Osteoblast (primary cell): ENCODE results near the gene TMC1. TPM values are rescaled to one million over a fixed set of nuclear protein-coding genes. Genes with fewer than 3 reads are reported as not detected.

ENCODE experiments used
- DNase-seq: peaks from one replicate; pipeline ENCODE4 v3.0.0; 2011; ENCODE audit warnings: low spot score, mixed read lengths; ENCODE audit not compliant: insufficient read length; ENCODE audit errors: missing footprints
- H2AFZ ChIP-seq: 2 replicates; pipeline ENCODE4 v1.6.0; 2011; ENCODE audit warnings: mild to moderate bottlenecking, low read length
- H3K27ac ChIP-seq: 2 replicates; pipeline ENCODE4 v1.5.1; 2011; ENCODE audit warnings: mild to moderate bottlenecking, low read depth, low read length, moderate library complexity
- H3K27me3 ChIP-seq: 2 replicates; pipeline ENCODE4 v1.6.0; 2012; ENCODE audit warnings: mild to moderate bottlenecking, control low read depth, inconsistent platforms, low read length, moderate library complexity; ENCODE audit not compliant: insufficient read depth
- H3K36me3 ChIP-seq: 2 replicates; pipeline ENCODE4 v1.5.1; 2011; ENCODE audit warnings: mild to moderate bottlenecking, low read length, control low read depth, moderate library complexity; ENCODE audit not compliant: insufficient read depth
- H3K4me1 ChIP-seq: 2 replicates; pipeline ENCODE4 v1.5.1; 2011; ENCODE audit warnings: mild to moderate bottlenecking, low read length, control low read depth, moderate library complexity; ENCODE audit not compliant: insufficient read depth
- H3K4me2 ChIP-seq: 2 replicates; pipeline ENCODE4 v1.6.0; 2011; ENCODE audit warnings: mild to moderate bottlenecking, low read length; ENCODE audit not compliant: insufficient read depth
- H3K4me3 ChIP-seq: fragments of 200-600 bp; sonication (generic); 3 replicates; pipeline ENCODE4 v1.5.1; 2012; ENCODE audit warnings: mild to moderate bottlenecking, low read length, inconsistent platforms; ENCODE audit not compliant: insufficient read depth
- H3K79me2 ChIP-seq: 2 replicates; pipeline ENCODE4 v1.6.0; 2012; ENCODE audit warnings: mild to moderate bottlenecking, low read length, control low read depth, inconsistent platforms; ENCODE audit not compliant: insufficient read depth
- H3K9me3 ChIP-seq: 2 replicates; pipeline ENCODE4 v1.5.1; 2011; ENCODE audit warnings: low read depth, low read length, control low read depth
- H4K20me1 ChIP-seq: 2 replicates; pipeline ENCODE4 v1.6.0; 2012; ENCODE audit warnings: mild to moderate bottlenecking, low read length, control low read depth; ENCODE audit not compliant: insufficient read depth
- CTCF ChIP-seq: IDR thresholded peaks from 2 replicates; pipeline ENCODE4 v1.5.1; 2011; ENCODE audit warnings: mild to moderate bottlenecking, low read depth, low read length, moderate library complexity; ENCODE audit errors: extremely low read depth
- total RNA-seq: library from RNA; depleted of rRNA; stranded (reverse); fragments of >200 nt; gene quantifications from 2 replicates; pipeline ENCODE4 v1.2.3, GENCODE V29; 2012

The TMC1 gene
- total RNA-seq, 1 donor, result under 0.01 TPM

DNA sequence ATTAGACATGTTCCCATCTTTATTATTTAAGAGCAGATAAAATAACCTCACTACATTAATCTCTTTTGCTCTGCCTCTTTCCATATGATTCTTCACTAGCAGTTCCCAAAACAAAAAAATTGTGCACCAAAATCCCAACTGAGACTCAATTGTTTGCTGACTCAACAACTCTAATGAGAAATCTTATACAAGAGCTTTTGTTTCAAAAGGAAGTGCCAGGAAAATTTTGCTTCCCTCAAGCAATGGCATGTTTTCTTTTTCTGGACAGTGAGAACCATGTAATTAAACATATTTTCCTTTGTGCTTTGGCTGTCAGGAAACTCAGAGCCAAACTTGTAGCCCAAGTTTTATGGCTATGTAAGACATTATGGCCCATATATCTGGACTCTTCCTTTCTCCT, 62.0 kb downstream of the TMC1 start:
- no peaks in the 10 kb centered on the region for H3K9me3 ChIP-seq
- no peak for DNase-seq
- H2AFZ ChIP-seq, result no peak overlapping the region
- H3K27ac ChIP-seq, result no peak overlapping the region
- H3K4me1 ChIP-seq, result peaks cover 45% of the 10 kb centered on the region
- no peaks in the 10 kb centered on the region for H3K36me3 ChIP-seq
- H4K20me1 ChIP-seq, result no peaks in the 10 kb centered on the region
- no peak for TF ChIP-seq CTCF
- no peak overlapping the region for H3K4me2 ChIP-seq
- no peaks in the 10 kb centered on the region for H3K79me2 ChIP-seq
- H3K4me3 ChIP-seq, result no peak overlapping the region
- H3K27me3 ChIP-seq, result no peaks in the 10 kb centered on the region

DNA sequence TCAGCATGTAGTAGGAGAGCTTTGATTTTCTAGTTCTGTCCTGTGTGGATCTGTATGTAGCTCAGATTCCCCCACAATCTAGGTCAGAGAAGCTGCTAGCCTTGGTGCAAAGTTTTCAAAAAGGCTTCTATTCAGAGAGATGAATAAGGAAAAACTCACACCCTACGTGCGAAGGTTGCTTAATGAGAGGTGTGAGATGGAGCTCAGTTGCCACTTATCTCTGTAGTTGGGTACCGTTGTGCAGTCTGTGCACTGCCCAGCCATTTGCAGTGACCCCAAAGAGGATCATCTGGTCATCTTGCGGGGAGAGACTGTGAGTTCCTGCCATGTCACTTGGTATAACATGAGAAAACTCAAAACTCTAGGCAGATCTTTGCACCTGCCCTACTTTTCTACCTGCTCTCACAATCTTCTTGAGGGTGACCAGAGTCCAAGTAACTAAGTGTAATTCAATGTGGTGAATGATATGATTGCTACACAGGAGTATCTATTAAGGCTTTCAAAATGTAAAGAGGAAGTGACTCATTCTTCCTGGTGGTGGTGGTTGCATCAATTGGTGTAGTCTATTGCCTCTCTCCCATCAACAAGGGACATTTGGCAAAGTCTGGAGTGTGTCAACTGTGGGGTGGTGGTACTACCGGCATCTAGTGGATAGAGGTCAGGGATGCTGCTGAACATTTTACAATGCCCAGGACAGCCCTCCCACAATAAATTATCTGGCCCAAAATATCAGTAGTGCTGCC, 65.2 kb downstream of the TMC1 start:
- peak; percentile 53 for TF ChIP-seq CTCF
- no peak overlapping the region for H3K4me2 ChIP-seq

GRCh38 chr9:72588336-72588735, 66.9 kb downstream of the TMC1 start:
- Histone ChIP-seq H3K4me3 (no peak overlapping the region), H3K27me3 (no peaks in the 10 kb centered on the region)
- no peak for DNase-seq

More for the DNA sequence above, 65.2 kb downstream of the TMC1 start:
- H3K27ac ChIP-seq, result no peak overlapping the region
- H3K4me1 ChIP-seq, result peaks cover 18% of the 10 kb centered on the region
- H3K4me3 ChIP-seq, result no peak overlapping the region
- no peaks in the 10 kb centered on the region for H3K9me3 ChIP-seq
- no peaks in the 10 kb centered on the region for H3K36me3 ChIP-seq
- no peaks in the 10 kb centered on the region for H4K20me1 ChIP-seq
- H3K79me2 ChIP-seq, result no peaks in the 10 kb centered on the region
- H3K27me3 ChIP-seq, result no peaks in the 10 kb centered on the region
- no peak overlapping the region for H2AFZ ChIP-seq
- peak; percentile 73 for DNase-seq

More at GRCh38 chr9:72588336-72588735, 66.9 kb downstream of the TMC1 start:
- TF ChIP-seq CTCF, result no peak
- H3K36me3 ChIP-seq, result no peaks in the 10 kb centered on the region
- no peaks in the 10 kb centered on the region for H4K20me1 ChIP-seq
- no peak overlapping the region for H2AFZ ChIP-seq
- H3K27ac ChIP-seq, result no peak overlapping the region
- no peaks in the 10 kb centered on the region for H3K79me2 ChIP-seq
- no peaks in the 10 kb centered on the region for H3K9me3 ChIP-seq
- H3K4me1 ChIP-seq, result peaks cover 14% of the 10 kb centered on the region
- H3K4me2 ChIP-seq, result no peak overlapping the region
